Measurements from ENCODE around the gene ZBTB26. TPM values are rescaled to one million over a fixed set of nuclear protein-coding genes. Genes with fewer than 3 reads are reported as not detected.

ZBTB26 gene, protein sequence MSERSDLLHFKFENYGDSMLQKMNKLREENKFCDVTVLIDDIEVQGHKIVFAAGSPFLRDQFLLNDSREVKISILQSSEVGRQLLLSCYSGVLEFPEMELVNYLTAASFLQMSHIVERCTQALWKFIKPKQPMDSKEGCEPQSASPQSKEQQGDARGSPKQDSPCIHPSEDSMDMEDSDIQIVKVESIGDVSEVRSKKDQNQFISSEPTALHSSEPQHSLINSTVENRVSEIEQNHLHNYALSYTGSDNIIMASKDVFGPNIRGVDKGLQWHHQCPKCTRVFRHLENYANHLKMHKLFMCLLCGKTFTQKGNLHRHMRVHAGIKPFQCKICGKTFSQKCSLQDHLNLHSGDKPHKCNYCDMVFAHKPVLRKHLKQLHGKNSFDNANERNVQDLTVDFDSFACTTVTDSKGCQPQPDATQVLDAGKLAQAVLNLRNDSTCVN
- total RNA-seq (1 to 10 TPM; 3.0 to 5.5 (median 4.5) TPM), polyA plus RNA-seq (1 to 10 TPM; 2.0 to 2.2 TPM)
- long read RNA-seq, donor 1, full-length matches to known transcripts = 3 of 7 reads
- long read RNA-seq, donor 1, partial matches to known transcripts = 0 of 7 reads
- long read RNA-seq, donor 1, other reads (novel, unspliced or antisense) = 4 of 7 reads
- long read RNA-seq, donor 2, full-length matches to known transcripts = 2 of 5 reads
- long read RNA-seq, donor 2, partial matches to known transcripts = 0 of 5 reads
- long read RNA-seq, donor 2, other reads (novel, unspliced or antisense) = 3 of 5 reads
- long read RNA-seq, donor 3, full-length matches to known transcripts = 11 of 23 reads
- long read RNA-seq, donor 3, partial matches to known transcripts = 0 of 23 reads
- long read RNA-seq, donor 3, other reads (novel, unspliced or antisense) = 12 of 23 reads

GRCh38 chr9:122931226-122932121 lies at the start of gene ZBTB26:
TSS of gene ZBTB26 (minus strand) at chr9:122931512. CDS start at chr9:122919934, 11,578 bp downstream.
- no peaks in the 10 kb centered on the region for H3K27me3 ChIP-seq
- peak within 1 kb of the TSS; percentile 62 to 94 (median 84) for H3K4me3 ChIP-seq
- TF ChIP-seq, protein P1, sequence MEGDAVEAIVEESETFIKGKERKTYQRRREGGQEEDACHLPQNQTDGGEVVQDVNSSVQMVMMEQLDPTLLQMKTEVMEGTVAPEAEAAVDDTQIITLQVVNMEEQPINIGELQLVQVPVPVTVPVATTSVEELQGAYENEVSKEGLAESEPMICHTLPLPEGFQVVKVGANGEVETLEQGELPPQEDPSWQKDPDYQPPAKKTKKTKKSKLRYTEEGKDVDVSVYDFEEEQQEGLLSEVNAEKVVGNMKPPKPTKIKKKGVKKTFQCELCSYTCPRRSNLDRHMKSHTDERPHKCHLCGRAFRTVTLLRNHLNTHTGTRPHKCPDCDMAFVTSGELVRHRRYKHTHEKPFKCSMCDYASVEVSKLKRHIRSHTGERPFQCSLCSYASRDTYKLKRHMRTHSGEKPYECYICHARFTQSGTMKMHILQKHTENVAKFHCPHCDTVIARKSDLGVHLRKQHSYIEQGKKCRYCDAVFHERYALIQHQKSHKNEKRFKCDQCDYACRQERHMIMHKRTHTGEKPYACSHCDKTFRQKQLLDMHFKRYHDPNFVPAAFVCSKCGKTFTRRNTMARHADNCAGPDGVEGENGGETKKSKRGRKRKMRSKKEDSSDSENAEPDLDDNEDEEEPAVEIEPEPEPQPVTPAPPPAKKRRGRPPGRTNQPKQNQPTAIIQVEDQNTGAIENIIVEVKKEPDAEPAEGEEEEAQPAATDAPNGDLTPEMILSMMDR (IDR thresholded peaks at IDR 0.05) = no peak
- peaks cover 0 to 14% (median 2%) of the 10 kb centered on the region in 9 donors for H3K36me3 ChIP-seq
- DNase-seq = peak; percentile 93 to 96
- ATAC-seq = peak; percentile 98 to 99 (median 98)
- no peaks in the 10 kb centered on the region for H3K9me3 ChIP-seq
- whole genome bisulfite sequencing, 2 donors = 0 to 1% methylated on average over 51 of the region's 51 CpGs
- peaks cover 3 to 41% (median 32%) of the 10 kb centered on the region in 9 donors for H3K4me1 ChIP-seq
- intact Hi-C loops (cut with DNase I) = loop anchor here in 2 of 10 donors (1.0 to 5.0 kb wide), 3 partner anchors 9 to 46 kb away; partner anchors contain the start of gene RC3H2 (in 1 of the 2)
- H3K27ac ChIP-seq = peak within 1 kb of the TSS; percentile 36 to 96 (median 90)

DNA sequence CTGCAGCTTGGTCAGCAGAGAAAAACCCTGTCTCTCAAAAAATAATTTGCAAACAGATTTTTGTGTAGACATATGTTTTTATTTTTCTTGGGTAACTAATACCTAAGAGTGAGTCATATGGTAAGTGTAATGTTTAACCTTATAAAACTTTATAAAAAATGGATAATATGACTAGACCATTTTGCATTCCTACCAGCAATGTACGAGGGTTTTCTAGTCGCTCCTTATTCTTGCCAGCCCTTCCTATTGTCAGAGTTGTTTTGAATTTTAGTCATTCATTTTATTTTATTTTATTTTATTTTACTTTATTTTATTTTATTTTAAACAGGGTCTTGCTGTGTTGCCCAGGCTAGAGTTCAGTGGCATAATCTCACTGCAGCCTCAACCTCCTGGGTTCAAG lies 47.3 kb upstream of the ZBTB26 start:
- TF ChIP-seq, protein P1 (IDR thresholded peaks at IDR 0.05) = no peak
- Histone ChIP-seq H3K27me3 (no peaks in the 10 kb centered on the region), H3K9me3 (no peaks in the 10 kb centered on the region), H3K4me1 (peaks cover 0 to 36% (median 21%) of the 10 kb centered on the region in 9 donors), H3K27ac (no peak overlapping the region), H3K36me3 (peaks cover 0 to 29% (median 0%) of the 10 kb centered on the region in 9 donors), H3K4me3 (no peak overlapping the region)
- intact Hi-C loops (cut with DNase I) = loop anchor here in 1 of 10 donors (5.0 kb wide), 2 partner anchors 46 to 76 kb away; partner anchors contain the start of gene ZBTB26
- DNase-seq = no peak
- no peak for ATAC-seq
- WGBS, 2 donors = 49 to 72% methylated on average over 2 of the region's 2 CpGs

- H3K36me3 ChIP-seq = peaks cover 0 to 53% (median 0%) of the 10 kb centered on the region in 9 donors
- no peak for DNase-seq
- H3K27ac ChIP-seq = peak overlapping the region; percentile 2 to 69 (median 54)
- no peaks in the 10 kb centered on the region for H3K27me3 ChIP-seq
- H3K4me3 ChIP-seq = no peak overlapping the region
- ATAC-seq = peak in 3 of 8 donors; percentile 55 to 78 (median 55)
- no peaks in the 10 kb centered on the region for H3K9me3 ChIP-seq
- intact Hi-C loops (cut with DNase I) = loop anchor here in 1 of 10 donors (5.0 kb wide), 2 partner anchors 43 to 73 kb away; partner anchors contain the start of gene ZBTB26
- TF ChIP-seq, protein P1 (IDR thresholded peaks at IDR 0.05) = no peak
- H3K4me1 ChIP-seq = peaks cover 0 to 33% (median 21%) of the 10 kb centered on the region in 9 donors
- 51 to 62% methylated on average over 2 of the region's 2 CpGs for WGBS, 2 donors
These were observed 43.9 kb upstream of the ZBTB26 start for GRCh38 chr9:122975196-122975595.

Data from heart right ventricle (tissue), 16 donors.